H1 (cell line): Measurements from ENCODE around the gene NDUFA3. TPM values are rescaled to one million over a fixed set of nuclear protein-coding genes. Genes with fewer than 3 reads are reported as not detected.

ENCODE experiments used
- CEBPB ChIP-seq: IDR thresholded peaks from 2 replicates; pipeline ENCODE4 v1.6.1; 2012; ENCODE audit warnings: low read depth, low read length
- SP2 ChIP-seq: IDR thresholded peaks from 2 replicates; pipeline ENCODE4 v1.6.1; 2012; ENCODE audit warnings: mild to moderate bottlenecking, low read length, inconsistent platforms
- polyA plus RNA-seq, 7 experiments: library from polyadenylated mRNA; depleted of rRNA in 3 of 7; stranded (reverse) in 5 of 7; unstranded in 2 of 7; fragments of >200 nt in 5 of 7; fragments of 200-250 nt in 2 of 7; gene quantifications; 1 replicate in 5 of 7; 2 replicates in 1 of 7; 4 replicates in 1 of 7; pipeline versions ENCODE4 v1.2.1 to v1.2.3, GENCODE V29; 2011 to 2013; ENCODE audit warnings: missing spikeins in 2 of 7, mixed read lengths in 2 of 7
- total RNA-seq: library from RNA; stranded (reverse); fragmentation: NEBNext Ultra II Directional; extraction: Animal tissue kit (Norgen Biotek cat#: 25700); gene quantifications from 2 replicates; pipeline ENCODE4 v1.2.1, GENCODE V29; 2021

Gene NDUFA3
- total and polyA plus RNA-seq, 2 of the 8 experiments (the other 6 are each of a cell fraction or from before 2014, with no cell fraction given): 175 to 208 TPM

GRCh38 chr19:54100561-54100960 is 2.1 kb upstream of the NDUFA3 start, which contains the start of gene OSCAR (continued):
- TF ChIP-seq SP2: no peak
- TF ChIP-seq CEBPB: no peak
